CD14-positive monocyte (primary cell): Measurements from ENCODE around the gene IL33. TPM values are rescaled to one million over a fixed set of nuclear protein-coding genes. Genes with fewer than 3 reads are reported as not detected.

Source experiments
- DNase-seq, 3 donors: peaks; one replicate each; pipeline ENCODE4 v3.0.0-alpha.2; 2011 to 2022
- H2AFZ ChIP-seq: 2 replicates; pipeline ENCODE4 v1.6.0; 2012; ENCODE audit warnings: mild to moderate bottlenecking, low read depth, low read length, inconsistent platforms; ENCODE audit not compliant: insufficient read depth, poor library complexity, severe bottlenecking
- H3K27ac ChIP-seq, 2 donors: 1 replicate in 1 of 2; 2 replicates in 1 of 2; pipeline ENCODE4 v1.5.1; 2012 to 2013; ENCODE audit warnings: low read length in 2 of 2, control low read depth in 1 of 2, inconsistent platforms in 1 of 2, low read depth in 1 of 2, mild to moderate bottlenecking in 1 of 2
- H3K27me3 ChIP-seq, 2 donors: one replicate each; pipeline versions ENCODE4 v1.6.0 to v1.6.1; 2011 to 2013; ENCODE audit warnings: low read length in 2 of 2; ENCODE audit not compliant: control insufficient read depth in 2 of 2, insufficient read depth in 2 of 2
- H3K36me3 ChIP-seq, 2 donors: replicated peaks in 1 of 2; 1 replicate in 1 of 2; 2 replicates in 1 of 2; pipeline versions ENCODE4 v1.5.1 to v1.6.1; 2012 to 2013; ENCODE audit warnings: low read length in 2 of 2, control low read depth in 1 of 2, inconsistent platforms in 1 of 2, mild to moderate bottlenecking in 1 of 2; ENCODE audit not compliant: insufficient read depth in 2 of 2, control insufficient read depth in 1 of 2
- H3K4me1 ChIP-seq, 2 donors: 1 replicate in 1 of 2; 2 replicates in 1 of 2; pipeline versions ENCODE4 v1.5.1 to v1.6.1; 2012 to 2013; ENCODE audit warnings: low read length in 2 of 2, control low read depth in 1 of 2, inconsistent platforms in 1 of 2, mild to moderate bottlenecking in 1 of 2, moderate library complexity in 1 of 2; ENCODE audit not compliant: insufficient read depth in 2 of 2, control insufficient read depth in 1 of 2
- H3K4me2 ChIP-seq: replicated peaks from 2 replicates; pipeline ENCODE3; 2012; ENCODE audit warnings: low read length, moderate library complexity, mild to moderate bottlenecking; ENCODE audit not compliant: poor library complexity, severe bottlenecking; ENCODE audit errors: extremely low read depth
- H3K4me3 ChIP-seq, 3 experiments: fragments of 200-600 bp in 1 of 3; sonication (generic) in 1 of 3; replicated peaks in 1 of 3; 1 replicate in 2 of 3; 2 replicates in 1 of 3; pipeline ENCODE4 v1.5.1; 2011 to 2013; ENCODE audit warnings: low read length in 3 of 3, mild to moderate bottlenecking in 3 of 3, control low read depth in 2 of 3, low read depth in 2 of 3, inconsistent platforms in 1 of 3, moderate library complexity in 1 of 3
- H3K79me2 ChIP-seq: 2 replicates; pipeline ENCODE4 v1.6.0; 2012; ENCODE audit warnings: mild to moderate bottlenecking, control low read depth, inconsistent platforms, low read length, moderate library complexity; ENCODE audit not compliant: insufficient read depth
- H3K9ac ChIP-seq: 2 replicates; pipeline ENCODE4 v1.6.0; 2017; ENCODE audit warnings: low read length, mild to moderate bottlenecking; ENCODE audit not compliant: insufficient read depth, poor library complexity, severe bottlenecking
- H3K9me3 ChIP-seq, 2 donors: replicated peaks in 1 of 2; 1 replicate in 1 of 2; 2 replicates in 1 of 2; pipeline versions ENCODE4 v1.5.1 to v1.6.1; 2012 to 2013; ENCODE audit warnings: low read length in 2 of 2, control low read depth in 1 of 2; ENCODE audit not compliant: control insufficient read depth in 1 of 2, insufficient read depth in 1 of 2
- H4K20me1 ChIP-seq: 2 replicates; pipeline ENCODE4 v1.6.0; 2012; ENCODE audit warnings: mild to moderate bottlenecking, low read length, control low read depth, moderate library complexity; ENCODE audit not compliant: insufficient read depth
- H3K27ac Mint-ChIP-seq, 7 donors: one replicate each; pipeline ENCODE4 v1.8.0; 2020; ENCODE audit warnings: mild to moderate bottlenecking in 7 of 7, mixed read lengths in 7 of 7, moderate library complexity in 6 of 7, inconsistent platforms in 2 of 7
- H3K27me3 Mint-ChIP-seq, 3 donors: one replicate each; pipeline ENCODE4 v1.8.0; 2021 to 2022; ENCODE audit warnings: low read depth in 3 of 3, mild to moderate bottlenecking in 3 of 3, mixed read lengths in 3 of 3, moderate library complexity in 3 of 3, inconsistent platforms in 1 of 3
- H3K36me3 Mint-ChIP-seq, 2 donors: one replicate each; pipeline ENCODE4 v1.8.0; 2020; ENCODE audit warnings: mixed read lengths in 2 of 2, inconsistent platforms in 1 of 2, mild to moderate bottlenecking in 1 of 2
- H3K4me1 Mint-ChIP-seq: one replicate; pipeline ENCODE4 v1.8.0; 2020; ENCODE audit warnings: mild to moderate bottlenecking, mixed read lengths
- H3K4me3 Mint-ChIP-seq, 2 donors: one replicate each; pipeline ENCODE4 v1.8.0; 2020; ENCODE audit warnings: mild to moderate bottlenecking in 2 of 2, mixed read lengths in 2 of 2, moderate library complexity in 1 of 2
- H3K9me3 Mint-ChIP-seq, 7 donors: one replicate each; pipeline ENCODE4 v1.8.0; 2020 to 2022; ENCODE audit warnings: mixed read lengths in 7 of 7, mild to moderate bottlenecking in 6 of 7, moderate library complexity in 6 of 7, inconsistent platforms in 2 of 7
- CTCF ChIP-seq: fragments of 200-600 bp; IDR thresholded peaks from one replicate; pipeline ENCODE4 v1.8.0; 2022; ENCODE audit warnings: antibody characterized with exemption, mild to moderate bottlenecking
- WGBS: methylation state at CpG from one replicate; pipeline ENCODE4 v1.1.5; 2013; ENCODE audit warnings: missing lambda C conversion rate; ENCODE audit not compliant: insufficient coverage; 5-methylcytosine and 5-hydroxymethylcytosine counted together
- intact Hi-C, 2 donors: fragments of 100-400 bp; cut with micrococcal nuclease; formaldehyde crosslinking; loops; one replicate each; pipeline versions ENCODE4 v1.15.0 to v1.15.1; 2023
- polyA plus RNA-seq, 3 donors: library from polyadenylated mRNA; depleted of rRNA in 1 of 3; unstranded in 2 of 3; stranded (reverse) in 1 of 3; fragments of 300-500 nt in 2 of 3; fragments of >200 nt in 1 of 3; fragmentation: Illumina TruSeq in 2 of 3; gene quantifications; 1 replicate in 2 of 3; 2 replicates in 1 of 3; pipeline ENCODE4 v1.2.3, GENCODE V29; 2012 to 2021

Gene IL33
- polyA plus RNA-seq, 3 donors, result not detected

- no peaks in the 10 kb centered on the region for H3K4me1 Mint-ChIP-seq
These were observed 28.3 kb upstream of the IL33 start for GRCh38 chr9:6187272-6187671.

GRCh38 chr9:6188466-6188865 is 27.1 kb upstream of the IL33 start:
- no peak overlapping the region for H3K27ac ChIP-seq
- no peak for DNase-seq
- 53% methylated on average over 1 of the region's 1 CpG for WGBS
- Mint-ChIP-seq H3K9me3 (peaks cover 0 to 2% (median 0%) of the 10 kb centered on the region in 7 donors), H3K27ac (no peak overlapping the region), H3K4me3 (no peak overlapping the region), H3K27me3 (peaks cover 4 to 8% (median 4%) of the 10 kb centered on the region in 3 donors), H3K4me1 (no peaks in the 10 kb centered on the region), H3K36me3 (no peaks in the 10 kb centered on the region)
- intact Hi-C loops, result no loop called here
- no peak overlapping the region for H3K9ac ChIP-seq
- no peaks in the 10 kb centered on the region for H3K4me1 ChIP-seq
- H4K20me1 ChIP-seq, result no peaks in the 10 kb centered on the region
- no peaks in the 10 kb centered on the region for H3K79me2 ChIP-seq
- H2AFZ ChIP-seq, result no peak overlapping the region
- H3K9me3 ChIP-seq, result no peaks in the 10 kb centered on the region
- H3K4me3 ChIP-seq, result no peak overlapping the region
- no peak overlapping the region for H3K4me2 ChIP-seq
- TF ChIP-seq CTCF, result no peak
- H3K27me3 ChIP-seq, result no peaks in the 10 kb centered on the region
- H3K36me3 ChIP-seq, result no peaks in the 10 kb centered on the region

More at GRCh38 chr9:6187272-6187671, 28.3 kb upstream of the IL33 start:
- Histone ChIP-seq H3K4me1 (no peaks in the 10 kb centered on the region), H2AFZ (no peak overlapping the region), H3K9ac (no peak overlapping the region), H3K27ac (no peak overlapping the region), H3K36me3 (no peaks in the 10 kb centered on the region), H3K4me3 (no peak overlapping the region), H3K9me3 (peaks cover 0 to 4% of the 10 kb centered on the region in 2 donors), H3K4me2 (no peak overlapping the region), H4K20me1 (no peaks in the 10 kb centered on the region), H3K79me2 (no peaks in the 10 kb centered on the region), H3K27me3 (no peaks in the 10 kb centered on the region)
- no peaks in the 10 kb centered on the region for H3K36me3 Mint-ChIP-seq
- H3K9me3 Mint-ChIP-seq, result peaks cover 0 to 6% (median 4%) of the 10 kb centered on the region in 7 donors
- no peak for TF ChIP-seq CTCF
- no peak for DNase-seq
- no peak overlapping the region for H3K27ac Mint-ChIP-seq
- no peak overlapping the region for H3K4me3 Mint-ChIP-seq
- peaks cover 2 to 8% (median 4%) of the 10 kb centered on the region in 3 donors for H3K27me3 Mint-ChIP-seq
- intact Hi-C loops, result no loop called here
